NCI-H82 treated with DMSO at 0.1 percent for 48 hours (cell line): Measurements from ENCODE around the gene ZNF322.
A peak's percentile ranks its signal among the peaks of the same experiment; 100 is the strongest.

Experiments used
- DNase-seq: peaks from one replicate; lab custom pipeline; 2025; ENCODE audit not compliant: unreplicated experiment; lab: John Stamatoyannopoulos, UW

The ZNF322 gene

GRCh38 chr6:26613689-26614683, 45.6 kb downstream of the ZNF322 start:
- no peak for DNase-seq

- no peak for DNase-seq
Measured at GRCh38 chr6:26613201-26613600, 46.3 kb downstream of the ZNF322 start.

GRCh38 chr6:26611599-26611998, 47.9 kb downstream of the ZNF322 start:
- no peak for DNase-seq

GRCh38 chr6:26609463-26609862, 50.1 kb downstream of the ZNF322 start:
- DNase-seq: no peak

- DNase-seq: peak; percentile 40
Measured at GRCh38 chr6:26607434-26608230, 51.9 kb downstream of the ZNF322 start.

GRCh38 chr6:26604797-26605196, 54.7 kb downstream of the ZNF322 start:
- no peak for DNase-seq

- DNase-seq: no peak
Measured at GRCh38 chr6:26604026-26604425, 55.5 kb downstream of the ZNF322 start.

- no peak for DNase-seq
Measured at GRCh38 chr6:26602262-26602661, 57.3 kb downstream of the ZNF322 start.

- no peak for DNase-seq
Measured at GRCh38 chr6:26600759-26601158, 58.8 kb downstream of the ZNF322 start.

- peak; percentile 8 for DNase-seq
Measured at GRCh38 chr6:26599591-26599990, 60.0 kb downstream of the ZNF322 start.

- DNase-seq: no peak
Measured at GRCh38 chr6:26599134-26599533, 60.4 kb downstream of the ZNF322 start.

GRCh38 chr6:26598267-26598666, 61.3 kb downstream of the ZNF322 start:
- no peak for DNase-seq

- no peak for DNase-seq
Measured at GRCh38 chr6:26597821-26598220, 61.7 kb downstream of the ZNF322 start.

- DNase-seq: no peak
Measured at GRCh38 chr6:26597389-26597766, 62.2 kb downstream of the ZNF322 start.

GRCh38 chr6:26596579-26597388, 62.8 kb downstream of the ZNF322 start, which contains the start of gene ABT1:
ABT1 (plus strand) TSS chr6:26596953; CDS start chr6:26596983, 30 bp downstream.
- peak; percentile 98 for DNase-seq

- peak; percentile 92 for DNase-seq
Measured at GRCh38 chr6:26595669-26596269, 63.8 kb downstream of the ZNF322 start.

- no peak for DNase-seq
Measured at GRCh38 chr6:26594730-26595632, 64.6 kb downstream of the ZNF322 start.

- DNase-seq: no peak
Measured at GRCh38 chr6:26594131-26594498, 65.4 kb downstream of the ZNF322 start.

GRCh38 chr6:26593278-26594130, 66.0 kb downstream of the ZNF322 start:
- DNase-seq: no peak
